RWPE2 (cell line): ENCODE results near the gene CELF1.

Experiments used
- ATAC-seq: fragments of 200-7000 bp; cut with Tn5 transposase; 3 replicates; pipeline ENCODE4 v1.9.1; 2021; ENCODE audit warnings: low read depth
- DNase-seq: peaks from one replicate; pipeline ENCODE4 v3.0.0-alpha.2; 2020; ENCODE audit warnings: low spot score
- H3K27ac ChIP-seq: fragments of 450-650 bp; 2 replicates; pipeline ENCODE4 v1.5.1; 2017; ENCODE audit warnings: mild to moderate bottlenecking; ENCODE audit not compliant: poor library complexity, severe bottlenecking
- H3K27me3 ChIP-seq: fragments of 250-450 bp; sonication (Bioruptor Pico); 2 replicates; pipeline ENCODE4 v1.5.1; 2021; ENCODE audit warnings: mild to moderate bottlenecking, moderate library complexity; ENCODE audit not compliant: insufficient read depth, poor library complexity, severe bottlenecking
- H3K36me3 ChIP-seq: fragments of 250-450 bp; sonication (Bioruptor Pico); 2 replicates; pipeline ENCODE4 v1.5.1; 2020; ENCODE audit warnings: low read depth, mild to moderate bottlenecking, moderate library complexity
- H3K4me1 ChIP-seq: fragments of 250-450 bp; sonication (Bioruptor Pico); 2 replicates; pipeline ENCODE4 v1.5.1; 2021; ENCODE audit warnings: mild to moderate bottlenecking, moderate library complexity; ENCODE audit not compliant: insufficient read depth, poor library complexity, severe bottlenecking
- H3K4me3 ChIP-seq: fragments of 250-450 bp; sonication (Bioruptor Pico); 2 replicates; pipeline ENCODE4 v1.5.1; 2021; ENCODE audit warnings: mild to moderate bottlenecking, moderate library complexity; ENCODE audit not compliant: severe bottlenecking
- H3K9me3 ChIP-seq: fragments of 250-450 bp; sonication (Bioruptor Pico); 2 replicates; pipeline ENCODE4 v1.5.1; 2021; ENCODE audit warnings: mild to moderate bottlenecking, moderate library complexity; ENCODE audit not compliant: severe bottlenecking
- CTCF ChIP-seq: fragments of 450-650 bp; IDR thresholded peaks from one replicate; pipeline ENCODE4 v1.5.1; 2017; ENCODE audit warnings: mild to moderate bottlenecking, moderate library complexity; ENCODE audit not compliant: poor library complexity, severe bottlenecking

The CELF1 gene

GRCh38 chr11:47435687-47436086 lies 117.2 kb downstream of the CELF1 start:
- no peaks in the 10 kb centered on the region for H3K9me3 ChIP-seq
- no peak overlapping the region for H3K4me3 ChIP-seq
- no peak for TF ChIP-seq CTCF
- no peaks in the 10 kb centered on the region for H3K27me3 ChIP-seq
- no peaks in the 10 kb centered on the region for H3K4me1 ChIP-seq
- no peak for DNase-seq
- ATAC-seq = no peak
- H3K36me3 ChIP-seq = no peaks in the 10 kb centered on the region
- no peak overlapping the region for H3K27ac ChIP-seq

- no peaks in the 10 kb centered on the region for H3K36me3 ChIP-seq
- H3K27ac ChIP-seq = no peak overlapping the region
- no peak for ATAC-seq
- H3K4me1 ChIP-seq = no peaks in the 10 kb centered on the region
- H3K27me3 ChIP-seq = no peaks in the 10 kb centered on the region
- no peak for DNase-seq
- no peak for TF ChIP-seq CTCF
- no peak overlapping the region for H3K4me3 ChIP-seq
- H3K9me3 ChIP-seq = no peaks in the 10 kb centered on the region
Observed at GRCh38 chr11:47434011-47434786, 118.7 kb downstream of the CELF1 start.

GRCh38 chr11:47433157-47433556 lies 119.8 kb downstream of the CELF1 start:
- no peak for DNase-seq
- no peak for ATAC-seq
- no peaks in the 10 kb centered on the region for H3K9me3 ChIP-seq

GRCh38 chr11:47431356-47432083 lies 121.4 kb downstream of the CELF1 start:
- DNase-seq = no peak

More at GRCh38 chr11:47433157-47433556, 119.8 kb downstream of the CELF1 start:
- no peaks in the 10 kb centered on the region for H3K4me1 ChIP-seq
- H3K36me3 ChIP-seq = no peaks in the 10 kb centered on the region
- no peak for TF ChIP-seq CTCF
- H3K27ac ChIP-seq = no peak overlapping the region
- no peak overlapping the region for H3K4me3 ChIP-seq
- H3K27me3 ChIP-seq = no peaks in the 10 kb centered on the region

More at GRCh38 chr11:47431356-47432083, 121.4 kb downstream of the CELF1 start:
- TF ChIP-seq CTCF = no peak
- Histone ChIP-seq H3K9me3 (no peaks in the 10 kb centered on the region), H3K36me3 (no peaks in the 10 kb centered on the region), H3K4me3 (no peak overlapping the region), H3K27me3 (no peaks in the 10 kb centered on the region), H3K4me1 (no peaks in the 10 kb centered on the region), H3K27ac (no peak overlapping the region)
- no peak for ATAC-seq
